Right atrium auricular region (tissue), 2 donors: Measurements from ENCODE around the gene EXOC7. TPM values are rescaled to one million over a fixed set of nuclear protein-coding genes. Genes with fewer than 3 reads are reported as not detected.
A peak's percentile ranks its signal among the peaks of the same experiment; 100 is the strongest.

Source experiments
- DNase-seq: peaks from one replicate; pipeline ENCODE4 v3.0.0-alpha.2; 2019; ENCODE audit warnings: low spot score
- H3K27ac ChIP-seq, 2 donors: fragments of 200-600 bp; sonication (generic); 1 replicate in 1 of 2; 2 replicates in 1 of 2; pipeline ENCODE4 v1.5.1; 2016 to 2019
- H3K27me3 ChIP-seq, 2 donors: fragments of 200-600 bp; sonication (generic); one replicate each; pipeline versions ENCODE4 v1.5.1 to v1.6.0; 2017 to 2019
- H3K36me3 ChIP-seq: fragments of 200-600 bp; sonication (generic); one replicate; pipeline ENCODE4 v1.5.1; 2016
- H3K4me1 ChIP-seq, 2 donors: fragments of 200-600 bp; sonication (generic); one replicate each; pipeline versions ENCODE4 v1.5.1 to v1.6.0; 2017 to 2019
- H3K4me3 ChIP-seq, 2 donors: fragments of 200-600 bp; sonication (generic); 1 replicate in 1 of 2; 2 replicates in 1 of 2; pipeline ENCODE4 v1.5.1; 2017 to 2019; ENCODE audit warnings: mild to moderate bottlenecking in 1 of 2, moderate library complexity in 1 of 2
- H3K9me3 ChIP-seq, 2 donors: fragments of 200-600 bp; sonication (generic); one replicate each; pipeline ENCODE4 v1.5.1; 2019
- CTCF ChIP-seq, 2 donors: fragments of 200-600 bp; sonication (generic); IDR thresholded peaks; one replicate each; pipeline ENCODE4 v1.5.1; 2019; ENCODE audit warnings: antibody characterized with exemption in 2 of 2
- total RNA-seq, 2 donors: library from RNA; depleted of rRNA; stranded (reverse); fragments of >200 nt; gene quantifications; one replicate each; pipeline ENCODE4 v1.1.0, GENCODE V29; 2016

EXOC7 gene
- total RNA-seq, 2 donors from 2014 or later, result 56.0 to 65.3 TPM

DNA sequence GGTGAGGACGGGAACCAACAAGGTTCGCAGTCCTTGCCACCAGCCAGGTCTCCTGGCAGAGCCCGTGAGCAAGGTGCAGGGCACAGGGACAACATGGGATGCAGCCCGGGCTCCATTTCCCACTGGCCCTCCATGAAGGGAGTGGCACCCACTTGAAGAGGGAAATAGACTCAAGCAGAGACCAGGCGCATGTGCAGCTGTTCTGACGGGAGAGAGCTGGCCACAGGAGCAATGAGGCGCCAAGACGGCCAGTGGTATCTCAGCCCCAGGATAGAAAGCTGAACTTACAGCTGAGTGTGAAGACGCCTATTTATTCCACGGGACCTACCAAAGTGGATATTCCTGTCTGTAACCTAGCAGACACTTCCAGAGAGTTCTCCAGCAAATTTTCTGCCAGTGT is 45.6 kb upstream of the EXOC7 start:
- no peaks in the 10 kb centered on the region for H3K27me3 ChIP-seq
- peaks cover 0 to 16% of the 10 kb centered on the region in 2 donors for H3K4me1 ChIP-seq
- H3K4me3 ChIP-seq, result no peak overlapping the region
- no peaks in the 10 kb centered on the region for H3K9me3 ChIP-seq
- no peaks in the 10 kb centered on the region for H3K36me3 ChIP-seq
- no peak for TF ChIP-seq CTCF (IDR thresholded peaks at IDR 0.05)
- no peak for DNase-seq
- H3K27ac ChIP-seq, result no peak overlapping the region

DNA sequence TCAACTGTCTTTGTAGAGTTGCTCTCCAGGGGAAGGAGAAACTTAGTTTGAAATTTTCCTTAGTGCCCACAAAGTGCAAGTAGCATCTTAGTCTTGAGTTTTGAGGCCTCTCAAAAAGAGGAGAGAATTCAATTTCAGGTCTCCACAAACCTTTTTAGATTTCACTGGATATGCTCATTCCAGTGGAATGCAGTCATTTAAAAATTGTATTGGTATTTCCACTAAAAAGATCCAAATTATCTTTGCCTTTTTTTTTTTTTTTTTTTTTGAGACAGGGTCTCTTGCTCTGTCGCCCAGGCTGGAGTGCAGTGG is 44.4 kb upstream of the EXOC7 start:
- Histone ChIP-seq H3K27me3 (no peaks in the 10 kb centered on the region), H3K4me3 (no peak overlapping the region), H3K4me1 (peaks cover 0 to 16% of the 10 kb centered on the region in 2 donors), H3K27ac (no peak overlapping the region), H3K36me3 (no peaks in the 10 kb centered on the region), H3K9me3 (no peaks in the 10 kb centered on the region)
- TF ChIP-seq CTCF (IDR thresholded peaks at IDR 0.05), result no peak
- no peak for DNase-seq

GRCh38 chr17:76147211-76148014 is 43.8 kb upstream of the EXOC7 start:
- peak; percentile 24 to 67 for TF ChIP-seq CTCF (IDR thresholded peaks at IDR 0.05)
- H3K4me3 ChIP-seq, result no peak overlapping the region
- H3K4me1 ChIP-seq, result peaks cover 0 to 16% of the 10 kb centered on the region in 2 donors
- H3K27ac ChIP-seq, result no peak overlapping the region
- no peaks in the 10 kb centered on the region for H3K36me3 ChIP-seq
- DNase-seq, result no peak
- no peaks in the 10 kb centered on the region for H3K27me3 ChIP-seq
- H3K9me3 ChIP-seq, result no peaks in the 10 kb centered on the region

DNA sequence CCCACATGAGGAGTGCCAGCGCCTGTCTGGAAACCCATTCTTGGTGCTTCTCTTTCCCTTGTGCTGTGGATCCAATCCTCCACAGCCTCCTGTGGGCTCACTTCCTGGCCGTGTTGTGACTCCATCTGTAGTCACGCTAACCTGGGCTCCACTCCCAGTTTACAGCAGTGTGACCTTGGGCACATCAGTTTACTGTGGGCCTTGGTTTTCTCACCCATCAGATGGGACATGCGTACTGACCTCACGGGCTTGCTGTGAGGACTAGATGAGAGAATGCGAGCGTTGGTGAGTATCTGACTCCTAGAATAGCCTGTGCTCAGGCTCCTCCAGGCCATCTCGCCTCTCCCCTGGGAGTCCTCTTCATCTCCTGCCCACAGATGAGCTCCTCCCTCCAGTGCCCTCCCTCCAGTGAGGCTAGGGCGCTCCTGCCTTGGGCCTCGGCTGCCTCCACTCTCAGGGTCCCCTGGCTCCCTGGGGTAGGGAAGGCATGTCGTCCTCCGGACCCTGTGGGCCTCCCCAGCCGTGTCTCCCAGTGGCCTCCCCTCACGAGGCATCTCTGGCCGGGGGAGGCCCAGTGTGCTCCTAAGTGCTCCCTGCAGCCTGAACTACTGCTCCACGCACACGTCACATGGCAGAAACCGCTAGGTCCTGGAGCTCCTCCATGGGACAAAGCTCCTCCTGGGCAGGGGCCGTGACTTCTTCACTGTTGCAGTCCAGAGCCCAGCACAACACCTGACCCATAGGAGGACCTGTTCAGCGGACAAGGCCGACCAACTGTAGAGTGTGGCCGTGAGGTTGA is 42.7 kb upstream of the EXOC7 start:
- Histone ChIP-seq H3K27ac (peak overlapping the region in 1 of 2 donors; percentile 3), H3K4me1 (peaks cover 4 to 25% of the 10 kb centered on the region in 2 donors), H3K9me3 (no peaks in the 10 kb centered on the region), H3K27me3 (no peaks in the 10 kb centered on the region), H3K36me3 (no peaks in the 10 kb centered on the region), H3K4me3 (no peak overlapping the region)
- TF ChIP-seq CTCF (IDR thresholded peaks at IDR 0.05), result no peak
- DNase-seq, result no peak

GRCh38 chr17:76145231-76146052 is 41.9 kb upstream of the EXOC7 start:
- Histone ChIP-seq H3K9me3 (no peaks in the 10 kb centered on the region), H3K27me3 (no peaks in the 10 kb centered on the region), H3K4me1 (peaks cover 4 to 33% of the 10 kb centered on the region in 2 donors), H3K36me3 (no peaks in the 10 kb centered on the region), H3K4me3 (no peak overlapping the region), H3K27ac (peak overlapping the region in 1 of 2 donors; percentile 3)
- DNase-seq, result no peak
- TF ChIP-seq CTCF (IDR thresholded peaks at IDR 0.05), result no peak
